ENCODE data around the gene CDC42. TPM values are rescaled to one million over a fixed set of nuclear protein-coding genes. Genes with fewer than 3 reads are reported as not detected.
A peak's percentile ranks its signal among the peaks of the same experiment; 100 is the strongest.

Gene CDC42
- total and polyA plus RNA-seq, 2 of the 13 experiments (the other 11 are each of a cell fraction or from before 2014, with no cell fraction given): 138 to 237 TPM

DNA sequence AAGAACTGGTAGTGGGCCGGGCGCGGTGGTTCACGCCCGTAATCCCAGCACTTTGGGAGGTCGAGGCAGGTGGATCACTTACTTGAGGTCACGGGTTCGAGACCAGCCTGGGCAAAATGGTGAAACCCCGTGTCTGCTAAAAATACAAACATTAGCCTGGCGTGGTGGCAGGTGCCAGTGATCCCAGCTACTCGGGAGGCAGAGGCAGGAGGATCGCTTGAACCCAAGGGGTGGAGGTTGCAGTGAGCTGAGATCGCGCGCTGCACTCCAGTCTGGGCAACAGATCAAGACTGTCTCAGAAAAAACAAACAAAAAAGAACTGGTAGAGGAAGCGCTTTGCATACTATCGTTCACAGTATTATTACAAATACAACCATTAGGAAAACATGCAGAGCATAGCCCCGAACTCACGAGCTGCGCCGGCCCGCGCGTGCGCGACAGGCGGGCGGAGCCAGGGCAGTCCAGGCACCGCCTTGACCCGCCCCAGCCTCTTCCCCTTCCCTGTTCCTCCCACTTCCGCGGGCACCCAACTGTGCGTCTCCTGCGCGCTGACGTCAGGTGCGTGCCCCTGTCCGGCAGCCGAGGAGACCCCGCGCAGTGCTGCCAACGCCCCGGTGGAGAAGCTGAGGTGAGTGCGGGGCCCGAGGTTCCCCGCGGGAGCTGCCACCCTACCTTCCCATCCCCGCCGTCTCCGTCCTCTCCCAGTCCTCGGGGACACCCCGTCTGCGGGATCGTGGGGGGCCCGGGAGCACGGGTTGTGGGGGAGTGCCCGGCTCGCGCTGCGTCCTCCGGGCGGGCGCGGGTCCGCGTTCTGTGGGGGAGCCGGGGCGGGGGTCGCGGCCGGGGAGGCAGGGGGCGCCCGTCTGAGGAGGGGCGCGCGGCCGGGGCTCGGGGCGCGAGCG lies at the start of gene CDC42 (continued):
- TF ChIP-seq, protein P1, sequence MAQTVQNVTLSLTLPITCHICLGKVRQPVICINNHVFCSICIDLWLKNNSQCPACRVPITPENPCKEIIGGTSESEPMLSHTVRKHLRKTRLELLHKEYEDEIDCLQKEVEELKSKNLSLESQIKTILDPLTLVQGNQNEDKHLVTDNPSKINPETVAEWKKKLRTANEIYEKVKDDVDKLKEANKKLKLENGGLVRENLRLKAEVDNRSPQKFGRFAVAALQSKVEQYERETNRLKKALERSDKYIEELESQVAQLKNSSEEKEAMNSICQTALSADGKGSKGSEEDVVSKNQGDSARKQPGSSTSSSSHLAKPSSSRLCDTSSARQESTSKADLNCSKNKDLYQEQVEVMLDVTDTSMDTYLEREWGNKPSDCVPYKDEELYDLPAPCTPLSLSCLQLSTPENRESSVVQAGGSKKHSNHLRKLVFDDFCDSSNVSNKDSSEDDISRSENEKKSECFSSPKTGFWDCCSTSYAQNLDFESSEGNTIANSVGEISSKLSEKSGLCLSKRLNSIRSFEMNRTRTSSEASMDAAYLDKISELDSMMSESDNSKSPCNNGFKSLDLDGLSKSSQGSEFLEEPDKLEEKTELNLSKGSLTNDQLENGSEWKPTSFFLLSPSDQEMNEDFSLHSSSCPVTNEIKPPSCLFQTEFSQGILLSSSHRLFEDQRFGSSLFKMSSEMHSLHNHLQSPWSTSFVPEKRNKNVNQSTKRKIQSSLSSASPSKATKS (CRISPR knock-in tag; IDR thresholded peaks at IDR 0.05): no peak
- TF ChIP-seq MZF1 (CRISPR knock-in tag; IDR thresholded peaks at IDR 0.05; ENCODE audit: borderline replicate concordance): no peak
- TF ChIP-seq SIX1 (CRISPR knock-in tag; IDR thresholded peaks at IDR 0.05; ENCODE audit: borderline replicate concordance): no peak
- no peak for TF ChIP-seq ZFP37 (CRISPR knock-in tag; IDR thresholded peaks at IDR 0.05; ENCODE audit: borderline replicate concordance)
- peak; percentile 97 for TF ChIP-seq KLF12 (CRISPR knock-in tag; IDR thresholded peaks at IDR 0.05; ENCODE audit: borderline replicate concordance)
- TF ChIP-seq CBX1 (IDR thresholded peaks at IDR 0.05; ENCODE audit: low read depth): no peak
- peak; percentile 69 for TF ChIP-seq POGZ (CRISPR knock-in tag; IDR thresholded peaks at IDR 0.05)
- TF ChIP-seq, protein P2, sequence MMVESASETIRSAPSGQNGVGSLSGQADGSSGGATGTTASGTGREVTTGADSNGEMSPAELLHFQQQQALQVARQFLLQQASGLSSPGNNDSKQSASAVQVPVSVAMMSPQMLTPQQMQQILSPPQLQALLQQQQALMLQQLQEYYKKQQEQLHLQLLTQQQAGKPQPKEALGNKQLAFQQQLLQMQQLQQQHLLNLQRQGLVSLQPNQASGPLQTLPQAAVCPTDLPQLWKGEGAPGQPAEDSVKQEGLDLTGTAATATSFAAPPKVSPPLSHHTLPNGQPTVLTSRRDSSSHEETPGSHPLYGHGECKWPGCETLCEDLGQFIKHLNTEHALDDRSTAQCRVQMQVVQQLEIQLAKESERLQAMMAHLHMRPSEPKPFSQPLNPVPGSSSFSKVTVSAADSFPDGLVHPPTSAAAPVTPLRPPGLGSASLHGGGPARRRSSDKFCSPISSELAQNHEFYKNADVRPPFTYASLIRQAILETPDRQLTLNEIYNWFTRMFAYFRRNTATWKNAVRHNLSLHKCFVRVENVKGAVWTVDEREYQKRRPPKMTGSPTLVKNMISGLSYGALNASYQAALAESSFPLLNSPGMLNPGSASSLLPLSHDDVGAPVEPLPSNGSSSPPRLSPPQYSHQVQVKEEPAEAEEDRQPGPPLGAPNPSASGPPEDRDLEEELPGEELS (CRISPR knock-in tag; IDR thresholded peaks at IDR 0.05): no peak; the same call in 1 of the 2 replicates
- TF ChIP-seq, protein P3, sequence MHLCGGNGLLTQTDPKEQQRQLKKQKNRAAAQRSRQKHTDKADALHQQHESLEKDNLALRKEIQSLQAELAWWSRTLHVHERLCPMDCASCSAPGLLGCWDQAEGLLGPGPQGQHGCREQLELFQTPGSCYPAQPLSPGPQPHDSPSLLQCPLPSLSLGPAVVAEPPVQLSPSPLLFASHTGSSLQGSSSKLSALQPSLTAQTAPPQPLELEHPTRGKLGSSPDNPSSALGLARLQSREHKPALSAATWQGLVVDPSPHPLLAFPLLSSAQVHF (CRISPR knock-in tag; IDR thresholded peaks at IDR 0.05): no peak; the same call in 1 of the 2 replicates
- TF ChIP-seq SP2 (CRISPR knock-in tag; IDR thresholded peaks at IDR 0.05): peak; percentile 44
- TF ChIP-seq KDM2A (CRISPR knock-in tag; IDR thresholded peaks at IDR 0.05; ENCODE audit: borderline replicate concordance, low read depth): peak; percentile 95
- TF ChIP-seq CBFB (CRISPR knock-in tag; IDR thresholded peaks at IDR 0.05): peak; percentile 85; the same call in 1 of the 2 replicates
- TF ChIP-seq, protein P4, sequence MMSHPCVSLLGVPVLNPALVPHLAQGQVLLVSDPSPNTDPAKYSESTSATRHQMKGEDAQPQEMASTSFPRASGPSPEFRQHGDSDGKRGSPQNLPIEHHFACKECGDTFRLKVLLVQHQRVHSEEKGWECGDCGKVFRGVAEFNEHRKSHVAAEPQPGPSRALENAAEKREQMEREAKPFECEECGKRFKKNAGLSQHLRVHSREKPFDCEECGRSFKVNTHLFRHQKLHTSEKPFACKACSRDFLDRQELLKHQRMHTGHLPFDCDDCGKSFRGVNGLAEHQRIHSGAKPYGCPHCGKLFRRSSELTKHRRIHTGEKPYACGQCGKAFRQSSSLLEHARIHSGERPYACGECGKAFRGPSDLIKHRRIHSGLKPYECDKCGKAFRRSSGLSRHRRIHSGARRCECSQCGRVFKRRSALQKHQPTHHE (CRISPR knock-in tag; IDR thresholded peaks at IDR 0.05; ENCODE audit: borderline replicate concordance): no peak
- no peak for TF ChIP-seq PHB2 (IDR thresholded peaks at IDR 0.05; ENCODE audit: partially characterized antibody)
- 0 out of 2 replicates have a peak, but pooled peaks have one; percentile 42 for TF ChIP-seq ZNF546 (CRISPR knock-in tag; conservative IDR thresholded peaks at IDR 0.05)
- TF ChIP-seq RAD21 (CRISPR knock-in tag; IDR thresholded peaks at IDR 0.05): no peak
- TF ChIP-seq, protein P5, sequence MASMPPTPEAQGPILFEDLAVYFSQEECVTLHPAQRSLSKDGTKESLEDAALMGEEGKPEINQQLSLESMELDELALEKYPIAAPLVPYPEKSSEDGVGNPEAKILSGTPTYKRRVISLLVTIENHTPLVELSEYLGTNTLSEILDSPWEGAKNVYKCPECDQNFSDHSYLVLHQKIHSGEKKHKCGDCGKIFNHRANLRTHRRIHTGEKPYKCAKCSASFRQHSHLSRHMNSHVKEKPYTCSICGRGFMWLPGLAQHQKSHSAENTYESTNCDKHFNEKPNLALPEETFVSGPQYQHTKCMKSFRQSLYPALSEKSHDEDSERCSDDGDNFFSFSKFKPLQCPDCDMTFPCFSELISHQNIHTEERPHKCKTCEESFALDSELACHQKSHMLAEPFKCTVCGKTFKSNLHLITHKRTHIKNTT (CRISPR knock-in tag; IDR thresholded peaks at IDR 0.05): no peak
- 0 out of 2 replicates have a peak, but pooled peaks have one; percentile 55 for TF ChIP-seq ZNF430 (CRISPR knock-in tag; IDR thresholded peaks at IDR 0.05)
- peak; percentile 75; the same call in 1 of the 2 replicates for TF ChIP-seq PHF20 (CRISPR knock-in tag; IDR thresholded peaks at IDR 0.05)
- TF ChIP-seq ZNF234 (CRISPR knock-in tag; conservative IDR thresholded peaks at IDR 0.05): no peak
- TF ChIP-seq ZC3H4 (CRISPR knock-in tag; IDR thresholded peaks at IDR 0.05; ENCODE audit: borderline replicate concordance): no peak
- TF ChIP-seq KDM1A (CRISPR knock-in tag; IDR thresholded peaks at IDR 0.05): no peak
- TF ChIP-seq JUND (CRISPR knock-in tag; IDR thresholded peaks at IDR 0.05): peak; percentile 12; the same call in 1 of the 2 replicates

Data from HepG2 (cell line).